Measurements from ENCODE around the gene USP14. TPM values are rescaled to one million over a fixed set of nuclear protein-coding genes. Genes with fewer than 3 reads are reported as not detected.

The USP14 gene
- total RNA-seq, 2 donors from 2014 or later: 51.0 to 96.6 TPM

GRCh38 chr18:227902-228301 lies 69.5 kb downstream of the USP14 start:
- Mint-ChIP-seq H3K9me3 (no peaks in the 10 kb centered on the region), H3K27me3 (no peaks in the 10 kb centered on the region), H3K4me3 (no peak overlapping the region), H3K27ac (no peak overlapping the region), H3K36me3 (ENCODE audit: low read depth) (peaks cover 76% of the 10 kb centered on the region), H3K4me1 (no peaks in the 10 kb centered on the region)
- ATAC-seq (replicated peaks): no peak

GRCh38 chr18:228586-228985 lies 70.2 kb downstream of the USP14 start:
- H3K27ac Mint-ChIP-seq: no peak overlapping the region
- no peak overlapping the region for H3K4me3 Mint-ChIP-seq
- no peaks in the 10 kb centered on the region for H3K9me3 Mint-ChIP-seq
- peaks cover 72% of the 10 kb centered on the region for H3K36me3 Mint-ChIP-seq (ENCODE audit: low read depth)
- no peak for ATAC-seq (replicated peaks)
- no peaks in the 10 kb centered on the region for H3K27me3 Mint-ChIP-seq
- H3K4me1 Mint-ChIP-seq: no peaks in the 10 kb centered on the region

- no peaks in the 10 kb centered on the region for H3K4me1 Mint-ChIP-seq
- no peak for ATAC-seq (replicated peaks)
These were observed 73.2 kb downstream of the USP14 start for GRCh38 chr18:231563-231962.

GRCh38 chr18:240175-240574 lies 81.8 kb downstream of the USP14 start:
- ATAC-seq (replicated peaks): no peak

More at GRCh38 chr18:231563-231962, 73.2 kb downstream of the USP14 start:
- H3K27ac Mint-ChIP-seq: no peak overlapping the region
- H3K9me3 Mint-ChIP-seq: no peaks in the 10 kb centered on the region
- no peaks in the 10 kb centered on the region for H3K27me3 Mint-ChIP-seq
- H3K4me3 Mint-ChIP-seq: no peak overlapping the region
- peaks cover 58% of the 10 kb centered on the region for H3K36me3 Mint-ChIP-seq (ENCODE audit: low read depth)

GRCh38 chr18:245282-245847 lies 87.0 kb downstream of the USP14 start:
- Mint-ChIP-seq H3K27ac (no peak overlapping the region), H3K36me3 (ENCODE audit: low read depth) (peaks cover 90% of the 10 kb centered on the region), H3K4me1 (no peaks in the 10 kb centered on the region), H3K4me3 (no peak overlapping the region), H3K27me3 (no peaks in the 10 kb centered on the region), H3K9me3 (no peaks in the 10 kb centered on the region)
- ATAC-seq (replicated peaks): no peak

More at GRCh38 chr18:240175-240574, 81.8 kb downstream of the USP14 start:
- Mint-ChIP-seq H3K9me3 (no peaks in the 10 kb centered on the region), H3K36me3 (ENCODE audit: low read depth) (peaks cover 67% of the 10 kb centered on the region), H3K4me3 (no peak overlapping the region), H3K4me1 (peaks cover 4% of the 10 kb centered on the region), H3K27ac (peak overlapping the region; percentile 46), H3K27me3 (no peaks in the 10 kb centered on the region)

- Mint-ChIP-seq H3K9me3 (no peaks in the 10 kb centered on the region), H3K4me3 (no peak overlapping the region), H3K27me3 (no peaks in the 10 kb centered on the region), H3K4me1 (no peaks in the 10 kb centered on the region), H3K27ac (no peak overlapping the region), H3K36me3 (ENCODE audit: low read depth) (peaks cover 96% of the 10 kb centered on the region)
- no peak for ATAC-seq (replicated peaks)
These were observed 89.7 kb downstream of the USP14 start for GRCh38 chr18:248053-248452.

GRCh38 chr18:250685-251084 lies 92.3 kb downstream of the USP14 start:
- Mint-ChIP-seq H3K27me3 (no peaks in the 10 kb centered on the region), H3K27ac (no peak overlapping the region), H3K4me3 (no peak overlapping the region), H3K4me1 (no peaks in the 10 kb centered on the region), H3K36me3 (ENCODE audit: low read depth) (peaks cover 96% of the 10 kb centered on the region), H3K9me3 (no peaks in the 10 kb centered on the region)
- no peak for ATAC-seq (replicated peaks)

GRCh38 chr18:251572-251971 lies 93.2 kb downstream of the USP14 start:
- no peak for ATAC-seq (replicated peaks)
- Mint-ChIP-seq H3K36me3 (ENCODE audit: low read depth) (peaks cover 96% of the 10 kb centered on the region), H3K4me3 (no peak overlapping the region)

GRCh38 chr18:253121-253520 lies 94.8 kb downstream of the USP14 start:
- Mint-ChIP-seq H3K27me3 (no peaks in the 10 kb centered on the region), H3K4me3 (no peak overlapping the region), H3K9me3 (no peaks in the 10 kb centered on the region), H3K4me1 (no peaks in the 10 kb centered on the region), H3K36me3 (ENCODE audit: low read depth) (peaks cover 97% of the 10 kb centered on the region), H3K27ac (no peak overlapping the region)
- ATAC-seq (replicated peaks): no peak

More at GRCh38 chr18:251572-251971, 93.2 kb downstream of the USP14 start:
- Mint-ChIP-seq H3K9me3 (no peaks in the 10 kb centered on the region), H3K27ac (no peak overlapping the region), H3K4me1 (no peaks in the 10 kb centered on the region), H3K27me3 (no peaks in the 10 kb centered on the region)

- no peaks in the 10 kb centered on the region for H3K27me3 Mint-ChIP-seq
- H3K4me3 Mint-ChIP-seq: no peak overlapping the region
- H3K36me3 Mint-ChIP-seq (ENCODE audit: low read depth): peaks cover 97% of the 10 kb centered on the region
- H3K27ac Mint-ChIP-seq: no peak overlapping the region
- no peaks in the 10 kb centered on the region for H3K9me3 Mint-ChIP-seq
- ATAC-seq (replicated peaks): no peak
- no peaks in the 10 kb centered on the region for H3K4me1 Mint-ChIP-seq
These were observed 96.8 kb downstream of the USP14 start for GRCh38 chr18:255171-255570.

- H3K27me3 Mint-ChIP-seq: no peaks in the 10 kb centered on the region
- H3K4me1 Mint-ChIP-seq: peaks cover 5% of the 10 kb centered on the region
- no peak overlapping the region for H3K4me3 Mint-ChIP-seq
- no peak for ATAC-seq (replicated peaks)
- no peak overlapping the region for H3K27ac Mint-ChIP-seq
- H3K9me3 Mint-ChIP-seq: no peaks in the 10 kb centered on the region
- peaks cover 98% of the 10 kb centered on the region for H3K36me3 Mint-ChIP-seq (ENCODE audit: low read depth)
These were observed 102.2 kb downstream of the USP14 start for GRCh38 chr18:260547-260946.

- ATAC-seq (replicated peaks): no peak
- Mint-ChIP-seq H3K27ac (no peak overlapping the region), H3K4me1 (peaks cover 11% of the 10 kb centered on the region), H3K4me3 (no peak overlapping the region), H3K36me3 (ENCODE audit: low read depth) (peaks cover 95% of the 10 kb centered on the region), H3K27me3 (no peaks in the 10 kb centered on the region), H3K9me3 (no peaks in the 10 kb centered on the region)
These were observed 103.2 kb downstream of the USP14 start for GRCh38 chr18:261398-262073.

Other genes with a start within 250 kb of the USP14 start
- under 1 TPM in 1 of 2 donors, not detected in 1; 0.22 TPM for gene TUBB8B, start 108.9 kb upstream of the USP14 start, total RNA-seq
- gene THOC1, start 109.5 kb downstream of the USP14 start, total RNA-seq: 10 to 100 TPM; 71.6 to 99.1 TPM

All from activated T-helper 17 cell treated with anti-CD3 and anti-CD28 coated beads, Interleukin-2, amount 50 U/mL, for 72 hours (primary cell).